SKM-1 (cell line): ENCODE measurements around the gene NRXN3.

Experiments used
- DNase-seq: peaks from one replicate; lab custom pipeline; 2025; ENCODE audit not compliant: unreplicated experiment; lab: John Stamatoyannopoulos, UW

NRXN3 gene

GRCh38 chr14:78170203-78170602, at the start of gene NRXN3:
TSS of gene NRXN3 (plus strand) at chr14:78170373. CDS start at chr14:78243094, 72,721 bp downstream.
- DNase-seq, result no peak

GRCh38 chr14:78122436-78122835, 47.7 kb upstream of the NRXN3 start:
- DNase-seq, result no peak

GRCh38 chr14:78123650-78124253, 46.4 kb upstream of the NRXN3 start:
- no peak for DNase-seq

- DNase-seq, result no peak
These were observed 42.2 kb upstream of the NRXN3 start for GRCh38 chr14:78127961-78128360.

GRCh38 chr14:78129375-78129774, 40.8 kb upstream of the NRXN3 start:
- DNase-seq, result no peak

GRCh38 chr14:78130356-78130755, 39.8 kb upstream of the NRXN3 start:
- DNase-seq, result no peak

GRCh38 chr14:78131201-78131600, 39.0 kb upstream of the NRXN3 start:
- DNase-seq, result no peak

- DNase-seq, result no peak
These were observed 38.6 kb upstream of the NRXN3 start for GRCh38 chr14:78131616-78132015.

- DNase-seq, result no peak
These were observed 34.7 kb upstream of the NRXN3 start for GRCh38 chr14:78135450-78135891.

- DNase-seq, result no peak
These were observed 33.5 kb upstream of the NRXN3 start for GRCh38 chr14:78136695-78137094.

- no peak for DNase-seq
These were observed 28.6 kb upstream of the NRXN3 start for GRCh38 chr14:78141590-78141989.

GRCh38 chr14:78142998-78143397, 27.2 kb upstream of the NRXN3 start:
- no peak for DNase-seq

GRCh38 chr14:78143489-78144145, 26.6 kb upstream of the NRXN3 start:
- no peak for DNase-seq

- DNase-seq, result no peak
These were observed 17.7 kb upstream of the NRXN3 start for GRCh38 chr14:78152201-78153063.

- DNase-seq, result no peak
These were observed 17.2 kb upstream of the NRXN3 start for GRCh38 chr14:78153064-78153341.

- no peak for DNase-seq
These were observed 15.3 kb upstream of the NRXN3 start for GRCh38 chr14:78154827-78155226.

- no peak for DNase-seq
These were observed 14.0 kb upstream of the NRXN3 start for GRCh38 chr14:78156196-78156595.

GRCh38 chr14:78157494-78158437, 12.4 kb upstream of the NRXN3 start:
- DNase-seq, result no peak

GRCh38 chr14:78162202-78162601, 8.0 kb upstream of the NRXN3 start:
- no peak for DNase-seq

GRCh38 chr14:78164226-78164853, 5.8 kb upstream of the NRXN3 start:
- no peak for DNase-seq

- no peak for DNase-seq
These were observed 2.3 kb downstream of the NRXN3 start for GRCh38 chr14:78172428-78172827.
